ENCODE data around the gene RBFOX1. TPM values are rescaled to one million over a fixed set of nuclear protein-coding genes. Genes with fewer than 3 reads are reported as not detected.

RBFOX1 gene
- under 0.01 TPM in 1 of 2 replicates, not detected in the other for total RNA-seq

DNA sequence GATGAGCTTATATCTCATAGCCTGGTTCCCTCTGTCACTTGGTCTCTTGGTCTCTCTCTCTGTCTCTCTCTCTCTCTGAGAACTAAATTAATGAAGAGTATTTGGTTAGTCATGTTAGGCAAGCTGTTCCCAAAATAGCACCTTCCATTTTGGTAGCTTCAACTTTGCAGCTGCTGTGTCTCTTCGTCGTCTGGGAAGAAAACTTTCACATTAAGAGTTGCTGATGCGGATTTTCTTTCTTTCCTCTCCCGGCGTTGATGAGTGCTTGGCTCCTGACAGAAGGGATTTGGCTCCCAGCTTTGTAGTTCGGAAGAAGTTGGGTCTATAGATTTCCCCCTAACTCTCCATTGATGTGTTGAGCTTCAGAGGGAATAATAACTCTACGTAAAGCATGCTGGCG is at the start of gene RBFOX1:
TSS of gene RBFOX1 (plus strand) at position 235 of the 400 bp plus-strand sequence.

